ENCODE data around the gene MPPED1. TPM values are rescaled to one million over a fixed set of nuclear protein-coding genes. Genes with fewer than 3 reads are reported as not detected.

The MPPED1 gene
- total and polyA plus RNA-seq, 2 of the 13 experiments (the other 11 are each of a cell fraction or from before 2014, with no cell fraction given) = 0.77 TPM; not detected in 1

GRCh38 chr22:43413826-43414225 is 2.0 kb downstream of the MPPED1 start:
- Histone ChIP-seq H3K27me3 (ENCODE audit: control insufficient read depth in 1 of 2, insufficient read depth in 2 of 2, low read length in 2 of 2) (peaks cover 5 to 40% of the 10 kb centered on the region in 2 experiments), H3K4me3 (replicated peaks in 1 of 3; ENCODE audit: insufficient read depth in 1 of 3, low read depth in 2 of 3, low read length in 3 of 3) (no peak overlapping the region), H3K9ac (ENCODE audit: insufficient read depth, low read depth, low read length) (no peak overlapping the region), H3K79me2 (ENCODE audit: insufficient read depth, low read length) (no peaks in the 10 kb centered on the region), H3K4me2 (ENCODE audit: low read depth, low read length) (no peak overlapping the region), H3K36me3 (replicated peaks in 1 of 2; ENCODE audit: control insufficient read depth in 1 of 2, insufficient read depth in 2 of 2, low read length in 2 of 2) (no peaks in the 10 kb centered on the region), H4K20me1 (ENCODE audit: insufficient read depth, low read length) (no peaks in the 10 kb centered on the region), H2AFZ (ENCODE audit: low read length) (no peak overlapping the region), H3K27ac (ENCODE audit: extremely low read length, insufficient read depth, low read length) (no peak overlapping the region), H3K9me3 (ENCODE audit: low read length) (no peaks in the 10 kb centered on the region), H3K4me1 (ENCODE audit: insufficient read depth, low read length) (peaks cover 7% of the 10 kb centered on the region)
- FAIRE-seq (no peak), ATAC-seq (no peak), DNase-seq (ENCODE audit: low spot score) (no peak)
- BruUV-seq (replicated peaks) = no TSS peak
- ChIA-PET CTCF (ENCODE audit: low intra/inter-chr PET ratio, low total read pairs) (no interaction called here), POLR2A (no interaction called here)
- WGBS (ENCODE audit: low lambda C conversion rate) = 47% methylated on average over 11 of the region's 11 CpGs
- intact Hi-C loops (cut with micrococcal nuclease; ENCODE audit: unreplicated experiment) (no loop called here), in situ Hi-C loops (cut with HindIII; ENCODE audit: extremely low pct_ligation_motif_present, low pct_unique_long_range_greater_than_20kb) (no loop called here)
- no peak for TF ChIP-seq DBP (CRISPR knock-in tag; IDR thresholded peaks at IDR 0.05; ENCODE audit: not compliant biosample characterization)
- no peak for TF ChIP-seq ZNF724P (CRISPR knock-in tag; IDR thresholded peaks at IDR 0.05; ENCODE audit: borderline replicate concordance)
- no peak for TF ChIP-seq ZNF432 (CRISPR knock-in tag; IDR thresholded peaks at IDR 0.05; ENCODE audit: borderline replicate concordance)
- no peak for TF ChIP-seq KLF12 (CRISPR knock-in tag; IDR thresholded peaks at IDR 0.05; ENCODE audit: borderline replicate concordance)
- TF ChIP-seq CEBPG (CRISPR knock-in tag; IDR thresholded peaks at IDR 0.05) = no peak
- no peak for TF ChIP-seq ZNF274 (CRISPR knock-in tag; IDR thresholded peaks at IDR 0.05)
- no peak for TF ChIP-seq ZNF33B (CRISPR knock-in tag; IDR thresholded peaks at IDR 0.05)
- no peak for TF ChIP-seq PHF21A (CRISPR knock-in tag; IDR thresholded peaks at IDR 0.05)
- TF ChIP-seq KLF15 (CRISPR knock-in tag; IDR thresholded peaks at IDR 0.05; ENCODE audit: borderline replicate concordance) = no peak

- H3K9me3 ChIP-seq (ENCODE audit: low read length) = no peaks in the 10 kb centered on the region
- H3K4me3 ChIP-seq (replicated peaks in 1 of 3; ENCODE audit: insufficient read depth in 1 of 3, low read depth in 2 of 3, low read length in 3 of 3) = no peak overlapping the region
- ATAC-seq = no peak
- H3K9ac ChIP-seq (ENCODE audit: insufficient read depth, low read depth, low read length) = no peak overlapping the region
- no peaks in the 10 kb centered on the region for H3K4me1 ChIP-seq (ENCODE audit: insufficient read depth, low read length)
- TF ChIP-seq SRY (CRISPR knock-in tag; IDR thresholded peaks at IDR 0.05) = no peak
- no peak for TF ChIP-seq ZNF580 (CRISPR knock-in tag; IDR thresholded peaks at IDR 0.05; ENCODE audit: borderline replicate concordance, low read depth)
- no peak for TF ChIP-seq ZNF317 (CRISPR knock-in tag; IDR thresholded peaks at IDR 0.05)
- TF ChIP-seq ZIK1 (CRISPR knock-in tag; IDR thresholded peaks at IDR 0.05; ENCODE audit: borderline replicate concordance, low read depth) = no peak
- no peak for TF ChIP-seq ZNF33B (CRISPR knock-in tag; IDR thresholded peaks at IDR 0.05)
- no peak for TF ChIP-seq PRPF4 (IDR thresholded peaks at IDR 0.05; ENCODE audit: low read depth, low read length, poor library complexity, severe bottlenecking)
- intact Hi-C loops (cut with micrococcal nuclease; ENCODE audit: unreplicated experiment) (no loop called here), in situ Hi-C loops (cut with HindIII; ENCODE audit: extremely low pct_ligation_motif_present, low pct_unique_long_range_greater_than_20kb) (no loop called here)
- BruUV-seq (replicated peaks) = no TSS peak
- no peak overlapping the region for H3K4me2 ChIP-seq (ENCODE audit: low read depth, low read length)
- 50% methylated on average over 7 of the region's 7 CpGs for WGBS (ENCODE audit: low lambda C conversion rate)
- no peaks in the 10 kb centered on the region for H4K20me1 ChIP-seq (ENCODE audit: insufficient read depth, low read length)
- H2AFZ ChIP-seq (ENCODE audit: low read length) = no peak overlapping the region
- peaks cover 5 to 56% of the 10 kb centered on the region in 2 experiments for H3K27me3 ChIP-seq (ENCODE audit: control insufficient read depth in 1 of 2, insufficient read depth in 2 of 2, low read length in 2 of 2)
- no peak for FAIRE-seq
- ChIA-PET CTCF (ENCODE audit: low intra/inter-chr PET ratio, low total read pairs) (no interaction called here), POLR2A (no interaction called here)
- DNase-seq (ENCODE audit: low spot score) = no peak
- H3K36me3 ChIP-seq (replicated peaks in 1 of 2; ENCODE audit: control insufficient read depth in 1 of 2, insufficient read depth in 2 of 2, low read length in 2 of 2) = no peaks in the 10 kb centered on the region
- no peak overlapping the region for H3K27ac ChIP-seq (ENCODE audit: extremely low read length, insufficient read depth, low read length)
- H3K79me2 ChIP-seq (ENCODE audit: insufficient read depth, low read length) = no peaks in the 10 kb centered on the region
Observed at GRCh38 chr22:43415681-43416080, 3.9 kb downstream of the MPPED1 start.
